NT2/D1 (cell line): Measurements from ENCODE around the gene TMEM198.

ENCODE experiments used
- SUZ12 ChIP-seq: IDR thresholded peaks from 2 replicates; pipeline ENCODE4 v1.6.1; 2011; ENCODE audit not compliant: insufficient read length, insufficient read depth; ENCODE audit errors: extremely low read depth
- ZNF274 ChIP-seq: IDR thresholded peaks from 2 replicates; pipeline ENCODE4 v1.6.1; 2011; ENCODE audit warnings: mild to moderate bottlenecking, low read depth, low read length

DNA sequence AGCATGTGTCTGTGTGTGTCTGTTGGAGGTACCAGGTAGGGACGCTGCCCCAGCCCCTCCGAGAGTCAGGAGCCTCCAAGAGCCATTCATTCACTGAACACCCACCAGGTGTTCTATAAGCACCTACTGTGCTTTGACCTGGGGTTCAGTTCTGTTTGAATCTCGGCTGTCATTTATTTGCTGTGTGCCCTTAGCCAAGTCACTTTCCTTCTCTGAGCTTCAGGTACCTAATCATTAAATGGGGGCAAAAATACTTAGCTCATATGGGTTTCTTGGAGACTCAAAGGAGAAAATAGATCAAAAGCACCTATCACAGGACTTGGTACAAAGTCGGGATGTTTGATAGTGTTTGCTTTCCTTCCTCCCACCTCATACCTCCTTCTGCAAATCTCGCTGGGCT lies 16.4 kb upstream of the TMEM198 start:
- TF ChIP-seq SUZ12 (no peak), ZNF274 (no peak)
